K562 (cell line): ENCODE results near the gene RBM18. TPM values are rescaled to one million over a fixed set of nuclear protein-coding genes. Genes with fewer than 3 reads are reported as not detected.
A peak's percentile ranks its signal among the peaks of the same experiment; 100 is the strongest.

Source experiments
- ATAC-seq: fragments of 200-7000 bp; cut with Tn5 transposase; 3 replicates; pipeline ENCODE4 v1.9.1; 2020; ENCODE audit warnings: moderate library complexity
- BruUV-seq: library from RNA; stranded (reverse); fragments of 400-500 nt; replicated peaks from 2 replicates; lab custom pipeline; 2021; lab: Mats Ljungman, UMichigan
- CTCF ChIA-PET: fragments of 300-600 bp; formaldehyde crosslinking; extraction: SDS; loops from one replicate; lab custom pipeline; 2021; ENCODE audit warnings: low intra/inter-chr PET ratio; lab: Yijun Ruan, JAX
- POLR2A ChIA-PET: fragments of 300-600, 350-650 bp; sonication (Branson Sonifier 250); formaldehyde crosslinking; extraction: SDS; loops from one replicate; lab custom pipeline; 2021; ENCODE audit warnings: antibody characterized with exemption, inconsistent platforms; lab: Yijun Ruan, JAX
- DNase-seq, 4 experiments: peaks; one replicate each; pipeline versions ENCODE4 v3.0.0 to v3.0.0-alpha.2; 2011 to 2018; ENCODE audit warnings: low spot score in 3 of 4, mixed read lengths in 3 of 4; ENCODE audit errors: extremely low read depth in 1 of 4
- FAIRE-seq: peaks from 2 replicates; lab custom pipeline; 2011; peaks lifted over from hg19 to GRCh38; lab: Jason Lieb, UNC
- H2AFZ ChIP-seq: 2 replicates; pipeline ENCODE4 v1.6.0; 2011; ENCODE audit warnings: low read depth, low read length, control low read depth, inconsistent platforms
- H3K27ac ChIP-seq: fragments of 200-600 bp; 3 replicates; pipeline ENCODE4 v1.8.0; 2011; ENCODE audit warnings: low read depth, mild to moderate bottlenecking, control low read depth, inconsistent platforms, low read length, moderate library complexity, mixed read lengths; ENCODE audit errors: extremely low read depth
- H3K27me3 ChIP-seq, 2 experiments: fragments of 300-600 bp in 1 of 2; 2 replicates in 1 of 2; 3 replicates in 1 of 2; pipeline versions ENCODE4 v1.6.0 to v1.8.0; 2011; ENCODE audit warnings: inconsistent platforms in 2 of 2, low read length in 2 of 2, mild to moderate bottlenecking in 1 of 2, mixed read lengths in 1 of 2, moderate library complexity in 1 of 2; ENCODE audit not compliant: control insufficient read depth in 2 of 2, insufficient read depth in 2 of 2
- H3K36me3 ChIP-seq: fragments of 300-600 bp; 3 replicates; pipeline ENCODE4 v1.8.0; 2011; ENCODE audit warnings: mild to moderate bottlenecking, low read length, inconsistent platforms; ENCODE audit not compliant: control insufficient read depth, insufficient read depth
- H3K4me1 ChIP-seq, 2 experiments: fragments of 200-600 bp in 1 of 2; replicated peaks in 1 of 2; 2 replicates in 1 of 2; 3 replicates in 1 of 2; pipeline versions ENCODE4 v1.5.1 to v1.8.0; 2011; ENCODE audit warnings: inconsistent platforms in 2 of 2, low read length in 2 of 2, mild to moderate bottlenecking in 1 of 2, mixed read lengths in 1 of 2, moderate library complexity in 1 of 2; ENCODE audit not compliant: control insufficient read depth in 2 of 2, insufficient read depth in 2 of 2
- H3K4me2 ChIP-seq: 2 replicates; pipeline ENCODE4 v1.6.1; 2011; ENCODE audit warnings: low read length, control low read depth, inconsistent platforms, mixed read lengths; ENCODE audit not compliant: insufficient read depth
- H3K4me3 ChIP-seq: fragments of 200-600 bp; sonication (generic), shearing (Covaris generic); 2 replicates; pipeline ENCODE4 v1.5.1; 2016; ENCODE audit warnings: control low read depth, inconsistent platforms
- H3K79me2 ChIP-seq: fragments of 200-600 bp; 3 replicates; pipeline ENCODE4 v1.8.0; 2011; ENCODE audit warnings: low read length, inconsistent platforms; ENCODE audit not compliant: control insufficient read depth, insufficient read depth
- H3K9ac ChIP-seq, 2 experiments: 2 replicates each; pipeline versions ENCODE4 v1.6.0 to v1.6.1; 2011; ENCODE audit warnings: low read depth in 2 of 2, low read length in 2 of 2, control low read depth in 1 of 2, inconsistent platforms in 1 of 2, mild to moderate bottlenecking in 1 of 2, mixed read lengths in 1 of 2; ENCODE audit not compliant: insufficient read depth in 1 of 2
- H3K9me1 ChIP-seq: one replicate; pipeline ENCODE4 v1.6.0; 2011; ENCODE audit warnings: inconsistent platforms, mild to moderate bottlenecking, low read length, moderate library complexity; ENCODE audit not compliant: control insufficient read depth, insufficient read depth
- H3K9me3 ChIP-seq: replicated peaks from 2 replicates; pipeline ENCODE4 v1.5.1; 2011; ENCODE audit warnings: low read depth, low read length, inconsistent platforms; ENCODE audit not compliant: control insufficient read depth, insufficient read depth
- H4K20me1 ChIP-seq: replicated peaks from 2 replicates; pipeline ENCODE4 v1.6.1; 2011; ENCODE audit warnings: low read length, inconsistent platforms, mixed read lengths; ENCODE audit not compliant: control insufficient read depth, insufficient read depth
- CBFB ChIP-seq: sonication (generic); formaldehyde crosslinking; IDR thresholded peaks from 2 replicates; pipeline ENCODE4 v1.4.0; 2020; ENCODE audit warnings: mild to moderate bottlenecking, missing genetic modification reagents
- CTBP1 ChIP-seq: fragments of 450-650 bp; IDR thresholded peaks from 2 replicates; pipeline ENCODE4 v1.6.1; 2016; ENCODE audit warnings: borderline replicate concordance
- HDAC3 ChIP-seq: fragments of 450-650 bp; IDR thresholded peaks from 2 replicates; pipeline ENCODE4 v1.6.1; 2018; ENCODE audit warnings: borderline replicate concordance, mild to moderate bottlenecking, moderate library complexity; ENCODE audit not compliant: partially characterized antibody
- SRSF9 ChIP-seq: fragments of 200-400 bp; formaldehyde crosslinking; IDR thresholded peaks from 2 replicates; pipeline ENCODE4 v1.6.1; 2017; ENCODE audit warnings: low read depth, low read length, borderline replicate concordance
- ZNF695 ChIP-seq: fragments of 450-650 bp; formaldehyde crosslinking; IDR thresholded peaks from 2 replicates; pipeline ENCODE4 v1.4.0; 2020; ENCODE audit warnings: mild to moderate bottlenecking, moderate library complexity
- ZNF76 ChIP-seq: fragments of 250-450 bp; sonication (Bioruptor Pico); IDR thresholded peaks from 2 replicates; pipeline ENCODE4 v1.4.0; 2020; ENCODE audit warnings: mild to moderate bottlenecking, moderate library complexity, borderline replicate concordance
- ZSCAN29 ChIP-seq: fragments of 450-650 bp; IDR thresholded peaks from 2 replicates; pipeline ENCODE4 v1.6.1; 2017
- WGBS: fragments of 100-300 bp; shearing (Covaris generic); methylation state at CpG from one replicate; pipeline ENCODE4 v1.1.6; 2016; ENCODE audit warnings: low coverage, mixed read lengths; ENCODE audit not compliant: insufficient coverage; ENCODE audit errors: missing lambda C conversion rate; 5-methylcytosine and 5-hydroxymethylcytosine counted together
- in situ Hi-C: fragments of 300-500 bp; cut with MboI; formaldehyde crosslinking; loops from 4 replicates; pipeline ENCODE4 v1.15.0; 2018; ENCODE audit warnings: inconsistent platforms, mixed read lengths
- intact Hi-C: fragments of 100-400 bp; cut with micrococcal nuclease; formaldehyde crosslinking; loops from 2 replicates; pipeline ENCODE4 v1.14.2; 2022
- polyA plus RNA-seq, 8 experiments: library from polyadenylated mRNA; depleted of rRNA in 4 of 8; stranded (reverse) in 5 of 8; unstranded in 3 of 8; fragments of >200 nt; fragmentation: Nextera tagmentation in 2 of 8; fragmentation: Illumina TruSeq in 1 of 8; extraction: Ambion mirVana in 2 of 8; extraction: Trizol in 1 of 8; gene quantifications; 2 replicates each; pipeline versions ENCODE4 v1.2.1 to v1.2.3, GENCODE V29; 2011 to 2014; ENCODE audit warnings: inconsistent platforms in 1 of 8, missing spikeins in 1 of 8
- total RNA-seq, 7 experiments: library from RNA; depleted of rRNA in 6 of 7; stranded (reverse); fragments of >200 nt in 6 of 7; fragmentation: Illumina TruSeq in 2 of 7; extraction: Trizol in 2 of 7; gene quantifications; 2 replicates each; pipeline versions ENCODE4 v1.2.1 to v1.2.3, GENCODE V29; 2011 to 2021; ENCODE audit warnings: low replicate concordance in 1 of 7
- TF ChIP-seq, protein P1 (sequence below): fragments of 250-450 bp; sonication (Bioruptor Pico); IDR thresholded peaks from 2 replicates; pipeline ENCODE4 v1.8.0; 2021; ENCODE audit warnings: moderate library complexity, mild to moderate bottlenecking, inconsistent platforms

Gene RBM18
- total and polyA plus RNA-seq, 9 of the 15 experiments (the other 6 are each of a cell fraction or from before 2014, with no cell fraction given) = 7.9 to 86.3 (median 34.0) TPM

GRCh38 chr9:122223435-122223834 is 41.2 kb downstream of the RBM18 start:
- 24% methylated on average over 3 of the region's 5 CpGs for WGBS
- no TSS peak for BruUV-seq
- FAIRE-seq = no peak

More at GRCh38 chr9:122223435-122223834, 41.2 kb downstream of the RBM18 start:
- DNase-seq = no peak
- Histone ChIP-seq H3K27ac (no peak overlapping the region), H3K9me1 (no peaks in the 10 kb centered on the region), H3K9me3 (peaks cover 2% of the 10 kb centered on the region; the same call in 1 of the 2 replicates), H3K4me2 (no peak overlapping the region), H3K79me2 (no peaks in the 10 kb centered on the region), H4K20me1 (no peaks in the 10 kb centered on the region), H2AFZ (peak overlapping the region; percentile 7; the same call in 1 of the 2 replicates), H3K36me3 (no peaks in the 10 kb centered on the region), H3K27me3 (peaks cover 4 to 14% of the 10 kb centered on the region in 2 experiments; a peak in 3 of 5 replicates), H3K4me3 (no peak overlapping the region), H3K9ac (no peak overlapping the region), H3K4me1 (peaks cover 13 to 39% of the 10 kb centered on the region in 2 experiments)
- no peak; the same call in 2 of the 3 replicates for ATAC-seq
- POLR2A ChIA-PET = interaction anchor here (0.6 to 1.1 kb wide), 3 partner anchors 22 to 319 kb away, joined by 3 to 5 read pairs (median 4); no protein-coding TSS in a partner anchor
- intact Hi-C loops (no loop called here), in situ Hi-C loops (loop anchor here (10.0 kb wide), 1 partner anchor 1959 kb away; no protein-coding TSS in a partner anchor)
- TF ChIP-seq SRSF9 = no peak
- no peak for TF ChIP-seq ZNF695
- TF ChIP-seq CTBP1 = no peak
- no peak for TF ChIP-seq ZNF76 (CRISPR knock-in tag)
- TF ChIP-seq CBFB (CRISPR knock-in tag) = no peak
- no peak for TF ChIP-seq ZSCAN29
- no peak for TF ChIP-seq HDAC3
- TF ChIP-seq, protein P1, sequence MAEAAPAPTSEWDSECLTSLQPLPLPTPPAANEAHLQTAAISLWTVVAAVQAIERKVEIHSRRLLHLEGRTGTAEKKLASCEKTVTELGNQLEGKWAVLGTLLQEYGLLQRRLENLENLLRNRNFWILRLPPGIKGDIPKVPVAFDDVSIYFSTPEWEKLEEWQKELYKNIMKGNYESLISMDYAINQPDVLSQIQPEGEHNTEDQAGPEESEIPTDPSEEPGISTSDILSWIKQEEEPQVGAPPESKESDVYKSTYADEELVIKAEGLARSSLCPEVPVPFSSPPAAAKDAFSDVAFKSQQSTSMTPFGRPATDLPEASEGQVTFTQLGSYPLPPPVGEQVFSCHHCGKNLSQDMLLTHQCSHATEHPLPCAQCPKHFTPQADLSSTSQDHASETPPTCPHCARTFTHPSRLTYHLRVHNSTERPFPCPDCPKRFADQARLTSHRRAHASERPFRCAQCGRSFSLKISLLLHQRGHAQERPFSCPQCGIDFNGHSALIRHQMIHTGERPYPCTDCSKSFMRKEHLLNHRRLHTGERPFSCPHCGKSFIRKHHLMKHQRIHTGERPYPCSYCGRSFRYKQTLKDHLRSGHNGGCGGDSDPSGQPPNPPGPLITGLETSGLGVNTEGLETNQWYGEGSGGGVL (CRISPR knock-in tag) = no peak
- CTCF ChIA-PET = no interaction called here
